ENCODE measurements around the gene SLC17A5.
A peak's percentile ranks its signal among the peaks of the same experiment; 100 is the strongest.

The SLC17A5 gene

DNA sequence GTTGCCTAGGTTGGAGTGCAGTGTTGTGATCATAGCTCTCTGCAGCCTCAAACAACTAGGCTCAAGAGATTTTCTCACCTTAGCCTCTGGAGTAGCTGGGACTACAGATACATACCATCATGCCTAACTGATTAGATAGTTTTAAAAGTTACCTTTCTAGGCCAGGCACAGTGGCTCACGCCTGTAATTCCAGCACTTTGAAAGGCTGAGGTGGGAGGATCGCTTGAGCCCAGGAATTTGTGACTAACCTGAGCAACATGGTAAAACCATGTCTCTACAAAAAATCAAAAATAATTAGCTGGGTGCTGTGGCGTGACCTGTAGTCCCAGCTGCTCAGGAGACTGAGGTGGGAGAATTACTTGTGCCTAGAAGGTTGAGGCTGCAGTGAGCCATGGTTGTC is 41.2 kb downstream of the SLC17A5 start:
- no peak overlapping the region for H3K27ac ChIP-seq
- no peaks in the 10 kb centered on the region for H3K79me2 ChIP-seq (ENCODE audit: insufficient read depth, low read depth)
- H3K36me3 ChIP-seq (ENCODE audit: insufficient read depth) = no peaks in the 10 kb centered on the region
- no peaks in the 10 kb centered on the region for H3K27me3 ChIP-seq (ENCODE audit: insufficient read depth, low read depth)
- H3K4me3 ChIP-seq (IDR thresholded peaks at IDR 0.05; ENCODE audit: insufficient read depth, low read depth, low read length) = no peak overlapping the region
- no peaks in the 10 kb centered on the region for H4K20me1 ChIP-seq (ENCODE audit: insufficient read depth)
- TF ChIP-seq, protein P1, sequence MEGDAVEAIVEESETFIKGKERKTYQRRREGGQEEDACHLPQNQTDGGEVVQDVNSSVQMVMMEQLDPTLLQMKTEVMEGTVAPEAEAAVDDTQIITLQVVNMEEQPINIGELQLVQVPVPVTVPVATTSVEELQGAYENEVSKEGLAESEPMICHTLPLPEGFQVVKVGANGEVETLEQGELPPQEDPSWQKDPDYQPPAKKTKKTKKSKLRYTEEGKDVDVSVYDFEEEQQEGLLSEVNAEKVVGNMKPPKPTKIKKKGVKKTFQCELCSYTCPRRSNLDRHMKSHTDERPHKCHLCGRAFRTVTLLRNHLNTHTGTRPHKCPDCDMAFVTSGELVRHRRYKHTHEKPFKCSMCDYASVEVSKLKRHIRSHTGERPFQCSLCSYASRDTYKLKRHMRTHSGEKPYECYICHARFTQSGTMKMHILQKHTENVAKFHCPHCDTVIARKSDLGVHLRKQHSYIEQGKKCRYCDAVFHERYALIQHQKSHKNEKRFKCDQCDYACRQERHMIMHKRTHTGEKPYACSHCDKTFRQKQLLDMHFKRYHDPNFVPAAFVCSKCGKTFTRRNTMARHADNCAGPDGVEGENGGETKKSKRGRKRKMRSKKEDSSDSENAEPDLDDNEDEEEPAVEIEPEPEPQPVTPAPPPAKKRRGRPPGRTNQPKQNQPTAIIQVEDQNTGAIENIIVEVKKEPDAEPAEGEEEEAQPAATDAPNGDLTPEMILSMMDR (conservative IDR thresholded peaks at IDR 0.05; ENCODE audit: low read depth, low read length) = no peak
- H3K4me1 ChIP-seq (ENCODE audit: low read depth, poor library complexity, severe bottlenecking) = peaks cover 9% of the 10 kb centered on the region
- no peak overlapping the region for H3K9ac ChIP-seq
- no peak overlapping the region for H3K4me2 ChIP-seq
- H2AFZ ChIP-seq (ENCODE audit: low read depth) = no peak overlapping the region

DNA sequence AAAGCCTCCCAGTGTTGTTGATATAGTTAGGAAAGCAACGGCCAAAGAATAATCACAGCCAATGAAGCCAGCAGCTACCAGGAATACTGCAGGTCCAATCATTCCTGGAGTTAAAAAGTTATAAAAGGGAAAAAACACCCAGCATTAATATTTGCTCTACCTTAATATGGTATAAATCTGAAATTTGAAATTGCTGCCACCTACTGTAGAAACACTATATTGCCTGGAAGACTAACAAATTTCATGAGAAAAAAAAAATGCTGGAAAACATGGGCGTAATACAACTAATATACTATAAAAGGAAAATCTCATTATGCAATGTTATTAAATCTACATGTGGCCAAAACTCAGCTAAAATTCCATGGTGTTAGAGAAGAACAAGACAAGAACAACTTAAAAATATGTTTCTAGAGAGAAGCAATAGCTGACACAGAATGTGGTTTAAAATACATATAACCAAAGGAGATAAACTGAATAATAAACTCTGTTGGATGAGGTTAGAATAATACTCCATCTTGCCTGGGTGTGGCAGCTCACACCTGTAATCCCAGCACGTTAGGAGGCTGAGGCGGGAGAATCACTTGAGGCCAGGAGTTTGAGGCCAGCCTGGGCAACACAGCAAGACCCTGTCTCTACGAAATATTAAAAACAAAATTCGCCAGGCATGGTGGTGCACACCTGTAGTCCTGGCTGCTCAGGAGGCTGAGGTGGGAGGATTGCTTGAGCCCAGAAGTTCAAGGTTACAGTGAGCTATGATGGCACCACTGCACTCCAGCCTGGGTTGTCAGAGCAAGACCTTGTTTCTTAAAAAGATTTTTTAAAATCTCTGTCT is 43.1 kb downstream of the SLC17A5 start:
- peaks cover 15% of the 10 kb centered on the region for H3K4me1 ChIP-seq (ENCODE audit: low read depth, poor library complexity, severe bottlenecking)
- no peak overlapping the region for H3K9ac ChIP-seq
- H4K20me1 ChIP-seq (ENCODE audit: insufficient read depth) = no peaks in the 10 kb centered on the region
- H3K4me2 ChIP-seq = no peak overlapping the region
- no peaks in the 10 kb centered on the region for H3K36me3 ChIP-seq (ENCODE audit: insufficient read depth)
- H3K27ac ChIP-seq = no peak overlapping the region
- no peak overlapping the region for H3K4me3 ChIP-seq (IDR thresholded peaks at IDR 0.05; ENCODE audit: insufficient read depth, low read depth, low read length)
- H2AFZ ChIP-seq (ENCODE audit: low read depth) = no peak overlapping the region
- no peaks in the 10 kb centered on the region for H3K27me3 ChIP-seq (ENCODE audit: insufficient read depth, low read depth)
- TF ChIP-seq, protein P1 (conservative IDR thresholded peaks at IDR 0.05; ENCODE audit: low read depth, low read length) = peak; percentile 75
- H3K79me2 ChIP-seq (ENCODE audit: insufficient read depth, low read depth) = no peaks in the 10 kb centered on the region

DNA sequence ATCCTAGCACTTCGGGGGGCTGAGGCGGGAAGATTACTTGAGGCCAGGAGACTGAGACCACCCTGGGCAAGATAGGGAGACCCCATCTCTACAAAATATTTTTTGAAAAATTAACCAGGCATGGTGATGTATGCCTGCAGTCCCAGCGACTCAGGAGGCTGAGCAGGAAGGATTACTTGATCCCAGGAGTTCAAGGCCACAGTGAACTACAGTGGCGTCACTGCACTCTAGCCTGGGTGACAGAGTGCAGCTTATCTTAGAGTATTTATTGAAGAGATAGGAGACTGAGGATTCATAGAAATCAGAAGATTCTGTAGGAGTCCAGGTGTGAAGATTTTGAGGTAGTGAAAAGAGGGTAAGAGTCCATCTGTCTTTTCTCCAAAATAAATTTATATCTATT is 45.0 kb downstream of the SLC17A5 start:
- Histone ChIP-seq H3K4me1 (ENCODE audit: low read depth, poor library complexity, severe bottlenecking) (peaks cover 15% of the 10 kb centered on the region), H3K4me3 (IDR thresholded peaks at IDR 0.05; ENCODE audit: insufficient read depth, low read depth, low read length) (no peak overlapping the region), H4K20me1 (ENCODE audit: insufficient read depth) (no peaks in the 10 kb centered on the region), H3K27ac (no peak overlapping the region), H3K79me2 (ENCODE audit: insufficient read depth, low read depth) (no peaks in the 10 kb centered on the region), H3K9ac (no peak overlapping the region), H3K4me2 (no peak overlapping the region), H3K36me3 (ENCODE audit: insufficient read depth) (no peaks in the 10 kb centered on the region), H3K27me3 (ENCODE audit: insufficient read depth, low read depth) (no peaks in the 10 kb centered on the region), H2AFZ (ENCODE audit: low read depth) (no peak overlapping the region)
- TF ChIP-seq, protein P1 (conservative IDR thresholded peaks at IDR 0.05; ENCODE audit: low read depth, low read length) = no peak

DNA sequence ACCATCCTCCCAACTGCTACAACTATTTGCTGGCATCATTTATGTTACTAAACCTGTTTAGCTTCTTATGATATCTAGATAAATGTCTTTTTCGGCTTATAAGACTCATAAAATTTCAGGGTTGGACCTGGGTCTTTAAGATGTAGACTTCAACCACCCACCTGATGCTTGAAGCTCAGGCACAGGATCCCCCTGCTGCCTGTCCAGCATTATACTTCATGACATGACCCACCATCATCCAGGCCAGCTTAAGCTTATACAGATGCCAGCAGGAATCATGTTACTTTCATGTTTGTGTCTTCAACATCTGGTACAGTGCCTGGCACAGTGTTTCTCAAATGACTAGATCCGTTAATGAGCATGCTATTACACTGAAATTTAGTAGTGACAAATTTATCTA is 47.4 kb downstream of the SLC17A5 start:
- Histone ChIP-seq H3K4me1 (ENCODE audit: low read depth, poor library complexity, severe bottlenecking) (peaks cover 15% of the 10 kb centered on the region), H2AFZ (ENCODE audit: low read depth) (no peak overlapping the region), H3K27me3 (ENCODE audit: insufficient read depth, low read depth) (no peaks in the 10 kb centered on the region), H3K4me2 (no peak overlapping the region), H4K20me1 (ENCODE audit: insufficient read depth) (no peaks in the 10 kb centered on the region), H3K27ac (no peak overlapping the region), H3K4me3 (IDR thresholded peaks at IDR 0.05; ENCODE audit: insufficient read depth, low read depth, low read length) (no peak overlapping the region), H3K79me2 (ENCODE audit: insufficient read depth, low read depth) (no peaks in the 10 kb centered on the region), H3K36me3 (ENCODE audit: insufficient read depth) (no peaks in the 10 kb centered on the region), H3K9ac (no peak overlapping the region)
- TF ChIP-seq, protein P1 (conservative IDR thresholded peaks at IDR 0.05; ENCODE audit: low read depth, low read length) = no peak
